Parathyroid adenoma (tissue), 2 donors: Measurements from ENCODE around the gene SORD.
"Not testable (repeated sequence)": the region's sequence is repeated elsewhere in the genome, so short reads cannot be mapped to it uniquely, and the experiment has no call there.

ENCODE experiments used
- H2AFZ ChIP-seq: fragments of 300-600 bp; sonication (generic); one replicate; pipeline ENCODE4 v1.7.0; 2017; ENCODE audit warnings: antibody characterized with exemption, mild to moderate bottlenecking
- H3K27ac ChIP-seq: fragments of 300-600 bp; sonication (generic); one replicate; pipeline ENCODE4 v1.7.0; 2017
- H3K27me3 ChIP-seq: fragments of 300-600 bp; sonication (generic); one replicate; pipeline ENCODE4 v1.7.0; 2017; ENCODE audit warnings: low read length; ENCODE audit not compliant: control insufficient read depth, insufficient read depth
- H3K36me3 ChIP-seq: fragments of 300-600 bp; sonication (generic); one replicate; pipeline ENCODE4 v1.7.0; 2017; ENCODE audit warnings: low read length; ENCODE audit not compliant: control insufficient read depth, insufficient read depth
- H3K4me1 ChIP-seq: fragments of 300-600 bp; sonication (generic); one replicate; pipeline ENCODE4 v1.7.0; 2017; ENCODE audit warnings: control low read depth
- H3K4me2 ChIP-seq: fragments of 300-600 bp; sonication (generic); one replicate; pipeline ENCODE4 v1.7.0; 2017; ENCODE audit warnings: low read length
- H3K4me3 ChIP-seq: fragments of 300-600 bp; sonication (generic); one replicate; pipeline ENCODE4 v1.7.0; 2017; ENCODE audit warnings: low read depth, low read length
- H3K79me2 ChIP-seq: fragments of 300-600 bp; sonication (generic); one replicate; pipeline ENCODE4 v1.7.0; 2017; ENCODE audit warnings: control low read depth
- H3K9ac ChIP-seq: fragments of 300-600 bp; sonication (generic); one replicate; pipeline ENCODE4 v1.7.0; 2017; ENCODE audit warnings: mild to moderate bottlenecking
- H3K9me3 ChIP-seq: fragments of 300-600 bp; sonication (generic); one replicate; pipeline ENCODE4 v1.7.0; 2017; ENCODE audit warnings: low read length; ENCODE audit not compliant: control insufficient read depth
- TF ChIP-seq, protein P1 (sequence below): fragments of 300-600 bp; sonication (generic); IDR thresholded peaks from one replicate; pipeline ENCODE4 v1.7.0; 2017; ENCODE audit warnings: antibody characterized with exemption, mild to moderate bottlenecking
- donor health status: primary hyperparathyroidism.

The SORD gene

DNA sequence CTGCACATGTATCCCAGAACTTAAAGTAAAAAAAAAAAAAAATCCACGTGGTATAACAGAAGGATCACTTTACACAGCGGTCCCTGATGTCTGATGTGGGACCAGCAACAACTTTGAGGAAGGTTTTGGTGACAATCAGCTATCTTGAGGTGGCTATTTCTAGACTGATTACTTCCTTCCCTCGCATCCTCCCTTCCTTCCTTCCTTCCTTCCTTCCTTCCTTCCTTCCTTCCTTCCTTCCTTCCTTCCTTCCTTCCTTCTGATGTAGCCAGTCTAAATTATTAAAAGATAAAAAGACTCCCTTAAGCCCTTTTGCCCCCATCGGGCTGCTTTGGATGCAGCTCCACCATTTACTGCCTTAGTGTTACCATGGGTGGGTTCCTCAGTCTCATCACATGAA lies 14.9 kb downstream of the SORD start:
- H3K36me3 ChIP-seq = no peaks in the 10 kb centered on the region
- no peak overlapping the region for H3K4me3 ChIP-seq
- H3K4me1 ChIP-seq = no peaks in the 10 kb centered on the region
- no peak overlapping the region for H3K4me2 ChIP-seq
- no peak overlapping the region for H3K27ac ChIP-seq
- H2AFZ ChIP-seq = no peak overlapping the region
- H3K79me2 ChIP-seq = no peaks in the 10 kb centered on the region
- H3K9me3 ChIP-seq = no peaks in the 10 kb centered on the region
- TF ChIP-seq, protein P1, sequence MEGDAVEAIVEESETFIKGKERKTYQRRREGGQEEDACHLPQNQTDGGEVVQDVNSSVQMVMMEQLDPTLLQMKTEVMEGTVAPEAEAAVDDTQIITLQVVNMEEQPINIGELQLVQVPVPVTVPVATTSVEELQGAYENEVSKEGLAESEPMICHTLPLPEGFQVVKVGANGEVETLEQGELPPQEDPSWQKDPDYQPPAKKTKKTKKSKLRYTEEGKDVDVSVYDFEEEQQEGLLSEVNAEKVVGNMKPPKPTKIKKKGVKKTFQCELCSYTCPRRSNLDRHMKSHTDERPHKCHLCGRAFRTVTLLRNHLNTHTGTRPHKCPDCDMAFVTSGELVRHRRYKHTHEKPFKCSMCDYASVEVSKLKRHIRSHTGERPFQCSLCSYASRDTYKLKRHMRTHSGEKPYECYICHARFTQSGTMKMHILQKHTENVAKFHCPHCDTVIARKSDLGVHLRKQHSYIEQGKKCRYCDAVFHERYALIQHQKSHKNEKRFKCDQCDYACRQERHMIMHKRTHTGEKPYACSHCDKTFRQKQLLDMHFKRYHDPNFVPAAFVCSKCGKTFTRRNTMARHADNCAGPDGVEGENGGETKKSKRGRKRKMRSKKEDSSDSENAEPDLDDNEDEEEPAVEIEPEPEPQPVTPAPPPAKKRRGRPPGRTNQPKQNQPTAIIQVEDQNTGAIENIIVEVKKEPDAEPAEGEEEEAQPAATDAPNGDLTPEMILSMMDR = no peak
- no peaks in the 10 kb centered on the region for H3K27me3 ChIP-seq
- no peak overlapping the region for H3K9ac ChIP-seq

GRCh38 chr15:45040396-45040795 lies 17.4 kb downstream of the SORD start:
- not testable (repeated sequence) for H3K79me2 ChIP-seq, H3K4me1 ChIP-seq, H3K4me2 ChIP-seq, H3K4me3 ChIP-seq, H2AFZ ChIP-seq, H3K27ac ChIP-seq, H3K9ac ChIP-seq, H3K9me3 ChIP-seq, H3K36me3 ChIP-seq, H3K27me3 ChIP-seq

DNA sequence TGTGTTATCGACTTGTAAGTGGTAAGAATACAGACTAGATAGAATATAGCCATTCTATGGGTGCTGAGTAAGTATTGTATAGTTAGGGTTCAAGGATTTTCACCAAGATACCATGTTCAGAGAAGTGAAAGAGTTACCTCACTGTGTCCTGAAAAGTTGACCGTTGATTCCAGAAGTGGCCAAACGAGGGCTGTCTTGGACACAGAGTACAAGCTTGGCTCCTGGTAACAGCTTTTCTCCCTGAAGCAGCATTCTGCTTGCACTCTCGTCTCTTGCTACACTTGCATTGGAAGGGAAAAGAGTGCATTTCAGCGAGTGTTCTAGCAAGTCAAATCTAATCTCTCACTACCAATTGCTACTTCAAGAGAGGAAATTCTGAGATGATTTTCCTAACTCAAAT lies 18.5 kb downstream of the SORD start:
- H3K9me3 ChIP-seq, H3K27me3 ChIP-seq, H3K4me1 ChIP-seq, H3K27ac ChIP-seq, H3K36me3 ChIP-seq, H2AFZ ChIP-seq, H3K79me2 ChIP-seq, H3K9ac ChIP-seq, H3K4me3 ChIP-seq, H3K4me2 ChIP-seq: not testable (repeated sequence)

GRCh38 chr15:45042859-45043258 lies 19.9 kb downstream of the SORD start:
- H3K4me3 ChIP-seq, H3K4me2 ChIP-seq, H3K36me3 ChIP-seq, H3K27ac ChIP-seq, H3K79me2 ChIP-seq, H3K9me3 ChIP-seq, H2AFZ ChIP-seq, H3K27me3 ChIP-seq, H3K9ac ChIP-seq, H3K4me1 ChIP-seq: not testable (repeated sequence)

DNA sequence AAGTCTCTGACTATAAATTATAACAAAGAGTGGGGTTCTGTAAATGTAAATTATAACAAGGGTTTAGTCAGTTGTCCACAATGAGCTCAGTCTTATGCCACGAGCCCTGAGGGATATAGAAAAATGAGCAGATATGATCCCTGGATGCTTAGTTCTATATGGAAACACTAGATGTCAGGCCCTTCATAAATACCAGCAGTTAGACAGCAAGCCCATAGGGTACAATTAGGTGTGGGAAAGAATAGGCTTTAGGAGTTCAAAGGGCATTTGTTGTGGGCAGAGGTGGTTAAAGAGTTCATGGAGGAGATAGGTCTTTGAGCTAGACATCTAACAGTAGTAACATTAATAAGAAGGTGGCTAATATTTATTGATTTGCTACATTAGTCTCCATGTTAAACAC lies 21.3 kb downstream of the SORD start:
- not testable (repeated sequence) for H3K79me2 ChIP-seq, H3K9me3 ChIP-seq, H3K4me3 ChIP-seq, H2AFZ ChIP-seq, H3K36me3 ChIP-seq, H3K4me2 ChIP-seq, H3K27ac ChIP-seq, H3K9ac ChIP-seq, H3K4me1 ChIP-seq, H3K27me3 ChIP-seq

DNA sequence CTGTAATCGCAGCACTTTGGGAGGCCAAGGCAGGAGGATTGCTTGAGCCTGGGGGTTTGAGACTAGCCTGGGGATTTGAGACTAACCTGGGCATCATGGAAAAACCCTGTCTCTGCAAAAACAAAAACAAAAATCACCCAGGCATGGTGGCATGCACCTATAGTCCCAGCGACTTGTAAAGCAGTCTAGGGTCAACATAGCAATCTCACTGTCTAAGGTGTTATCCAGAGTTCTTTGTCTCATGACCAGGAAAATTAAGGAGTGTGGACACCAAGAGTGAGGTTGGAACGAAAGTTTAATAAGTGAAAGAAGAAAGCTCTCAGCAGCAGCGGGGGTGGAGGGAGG lies 25.4 kb downstream of the SORD start:
- not testable (repeated sequence) for H3K4me3 ChIP-seq, H2AFZ ChIP-seq, H3K27me3 ChIP-seq, H3K9me3 ChIP-seq, H3K9ac ChIP-seq, H3K79me2 ChIP-seq, H3K36me3 ChIP-seq, H3K4me2 ChIP-seq, H3K4me1 ChIP-seq, H3K27ac ChIP-seq

DNA sequence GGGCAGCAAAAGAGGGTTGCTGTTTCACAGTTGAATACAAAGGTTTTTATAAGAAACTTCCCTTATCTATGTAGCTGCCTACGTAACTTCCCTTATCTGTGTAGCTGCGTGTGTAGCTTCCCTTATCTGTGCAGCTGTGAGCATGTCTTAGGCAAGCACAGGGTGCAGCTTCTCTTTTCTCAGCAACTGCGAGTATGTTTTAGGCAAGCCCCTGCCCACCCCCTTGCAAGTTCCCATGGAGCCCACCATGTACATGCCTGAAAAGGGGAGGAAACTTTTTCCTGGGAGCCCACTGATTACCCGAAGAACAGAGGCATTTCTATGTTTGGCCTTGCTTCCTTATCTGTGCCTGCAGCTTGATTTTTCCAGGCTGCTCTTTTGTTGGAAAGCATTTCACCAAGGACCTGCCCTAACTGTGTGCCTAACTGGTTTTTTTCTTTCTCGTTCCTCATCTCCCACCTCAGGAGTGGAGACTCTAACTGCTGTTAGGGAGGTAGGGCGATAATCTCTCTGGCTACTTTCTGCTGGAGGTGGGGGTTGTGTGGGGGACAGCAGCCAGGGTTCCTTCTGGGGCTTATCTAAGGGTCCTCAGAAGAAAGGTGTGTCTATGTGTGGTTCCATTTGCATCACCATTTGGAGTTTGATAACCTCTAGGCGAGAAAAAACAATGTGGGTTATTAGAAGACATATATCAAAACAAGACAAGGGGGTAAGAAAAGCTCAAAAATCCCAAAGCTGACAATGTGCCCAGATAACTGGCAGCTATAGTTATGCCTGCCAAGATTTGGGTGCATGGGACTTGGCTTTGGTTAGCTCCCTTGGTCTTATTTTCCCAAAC lies 26.0 kb downstream of the SORD start:
- Histone ChIP-seq H3K9ac (no peak overlapping the region), H3K27ac (no peak overlapping the region), H3K36me3 (no peaks in the 10 kb centered on the region), H3K79me2 (no peaks in the 10 kb centered on the region), H2AFZ (no peak overlapping the region), H3K4me1 (no peaks in the 10 kb centered on the region), H3K4me3 (no peak overlapping the region), H3K27me3 (no peaks in the 10 kb centered on the region), H3K4me2 (no peak overlapping the region), H3K9me3 (no peaks in the 10 kb centered on the region)
- TF ChIP-seq, protein P1 = no peak
